ENCODE data around the gene PIP4P1.
"Not testable (repeated sequence)": the region's sequence is repeated elsewhere in the genome, so short reads cannot be mapped to it uniquely, and the experiment has no call there.

Gene PIP4P1

DNA sequence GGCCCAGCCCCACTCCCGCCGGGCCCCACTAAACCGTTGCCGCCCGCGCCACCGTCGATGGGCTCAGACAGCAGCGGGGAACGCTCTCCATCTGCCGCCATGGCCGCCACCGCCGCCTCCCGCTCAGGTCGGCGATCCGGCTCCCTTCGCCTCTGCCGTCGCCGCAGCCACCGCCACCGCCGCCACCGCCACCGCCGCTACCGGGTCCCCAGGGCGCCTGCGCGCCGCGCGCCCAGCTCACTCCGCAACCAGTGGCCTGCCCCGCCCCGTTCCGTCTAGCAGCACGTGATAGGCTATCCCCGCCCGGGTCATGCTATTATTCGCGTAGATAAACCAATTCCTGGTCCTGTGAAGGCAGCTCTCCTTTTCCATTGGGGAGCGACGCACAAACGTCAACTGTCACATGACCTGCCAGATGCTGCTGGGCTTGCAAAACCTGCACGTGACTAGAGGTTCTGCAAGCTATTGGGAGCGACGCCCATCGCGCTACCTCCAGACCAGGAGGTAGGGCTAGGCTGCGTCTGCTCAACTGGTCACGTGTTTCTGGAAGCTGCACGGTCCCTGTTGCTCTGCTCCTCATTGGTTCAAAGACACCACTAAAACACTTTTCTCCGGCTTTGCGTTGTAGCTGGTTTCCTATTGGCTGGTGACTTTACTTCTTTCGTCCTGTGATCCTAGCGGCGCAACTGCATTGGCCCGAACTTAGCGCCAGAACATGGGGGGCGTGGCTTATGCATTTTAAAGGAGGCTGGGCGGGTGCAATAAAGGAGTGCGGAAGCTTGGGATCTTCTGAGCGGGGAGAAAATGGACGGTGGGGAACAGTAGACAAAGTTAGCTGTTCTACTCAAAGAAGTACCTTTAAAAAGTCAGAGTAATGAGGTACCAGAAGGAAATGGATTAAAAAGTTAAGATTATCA lies at the start of gene PIP4P1:
TSS of gene PIP4P1 (minus strand) at position 210 of the 917 bp plus-strand sequence. CDS start at position 101, 109 bp downstream.
- H3K27ac Mint-ChIP-seq, result peak within 1 kb of the TSS; percentile 98
- ATAC-seq (ENCODE audit: low read depth) (peak; percentile 72), DNase-seq (ENCODE audit: low spot score in 2 of 2) (peak; percentile 95 to 98)
- H3K27me3 Mint-ChIP-seq, result no peaks in the 10 kb centered on the region
- H3K9me3 Mint-ChIP-seq, result no peaks in the 10 kb centered on the region
- peak within 1 kb of the TSS; percentile 91 for H3K4me3 Mint-ChIP-seq
- H3K36me3 Mint-ChIP-seq, result peaks cover 11% of the 10 kb centered on the region
- peaks cover 19% of the 10 kb centered on the region for H3K4me1 Mint-ChIP-seq

DNA sequence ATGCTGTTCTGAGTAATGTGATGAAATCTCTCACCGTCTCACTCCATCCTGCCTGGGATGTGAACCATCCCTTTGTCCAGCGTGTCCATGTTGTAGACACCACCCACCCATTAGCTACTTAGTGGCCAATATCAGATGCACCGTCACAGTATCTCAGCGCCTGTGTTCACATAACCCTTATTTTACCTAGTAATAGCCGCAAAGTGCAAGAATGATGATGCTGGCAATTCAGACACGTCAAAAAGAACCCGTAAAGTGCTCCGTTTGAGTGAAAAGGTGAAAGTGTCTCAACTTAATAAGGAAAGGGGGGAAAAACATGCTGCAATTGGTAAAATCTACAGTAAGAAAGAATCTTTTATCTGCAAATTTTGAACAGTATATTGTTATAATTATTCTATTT lies 47.1 kb upstream of the PIP4P1 start:
- no peak for ATAC-seq (ENCODE audit: low read depth)
- no peaks in the 10 kb centered on the region for H3K36me3 Mint-ChIP-seq
- DNase-seq (ENCODE audit: low spot score in 2 of 2), result no peak
- peaks cover 24% of the 10 kb centered on the region for H3K4me1 Mint-ChIP-seq
- peaks cover 1% of the 10 kb centered on the region for H3K27me3 Mint-ChIP-seq
- H3K27ac Mint-ChIP-seq, result no peak overlapping the region
- H3K4me3 Mint-ChIP-seq, result no peak overlapping the region
- no peaks in the 10 kb centered on the region for H3K9me3 Mint-ChIP-seq

DNA sequence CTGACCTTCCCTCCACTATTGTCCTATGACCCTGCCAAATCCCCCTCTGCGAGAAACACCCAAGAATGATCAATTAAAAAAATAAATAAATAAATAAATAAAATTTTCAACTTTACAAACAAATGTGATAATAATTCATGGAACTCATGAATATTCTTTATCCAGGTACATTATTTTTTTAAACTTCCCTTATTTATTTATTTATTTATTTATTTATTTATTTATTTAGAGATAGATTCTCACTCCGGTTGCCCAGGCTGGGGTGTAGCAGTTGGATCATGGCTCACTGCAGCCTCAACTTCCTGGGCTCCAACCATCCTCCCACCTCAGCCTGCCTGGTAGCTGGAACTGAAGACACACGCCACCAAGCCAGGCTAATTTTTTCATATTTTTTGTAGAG lies 46.3 kb upstream of the PIP4P1 start:
- H3K27ac Mint-ChIP-seq; H3K4me3 Mint-ChIP-seq; H3K9me3 Mint-ChIP-seq; ATAC-seq (ENCODE audit: low read depth); H3K27me3 Mint-ChIP-seq; H3K36me3 Mint-ChIP-seq; DNase-seq (ENCODE audit: low spot score in 2 of 2): not testable (repeated sequence)
- peaks cover 21% of the 10 kb centered on the region for H3K4me1 Mint-ChIP-seq

DNA sequence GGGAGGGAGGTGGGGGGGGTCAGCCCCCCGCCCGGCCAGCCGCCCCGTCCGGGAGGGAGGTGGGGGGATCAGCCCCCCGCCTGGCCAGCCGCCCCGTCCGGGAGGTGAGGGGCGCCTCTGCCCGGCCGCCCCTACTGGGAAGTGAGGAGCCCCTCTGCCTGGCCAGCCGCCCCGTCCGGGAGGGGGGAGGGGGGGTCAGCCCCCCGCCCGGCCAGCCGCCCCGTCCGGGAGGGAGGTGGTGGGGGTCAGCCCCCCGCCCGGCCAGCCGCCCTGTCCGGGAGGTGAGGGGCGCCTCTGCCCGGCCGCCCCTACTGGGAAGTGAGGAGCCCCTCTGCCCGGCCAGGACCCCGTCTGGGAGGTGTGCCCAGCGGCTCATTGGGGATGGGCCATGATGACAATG lies 45.5 kb upstream of the PIP4P1 start:
- H3K36me3 Mint-ChIP-seq; H3K27me3 Mint-ChIP-seq; ATAC-seq (ENCODE audit: low read depth); DNase-seq (ENCODE audit: low spot score in 2 of 2); H3K4me3 Mint-ChIP-seq; H3K27ac Mint-ChIP-seq; H3K9me3 Mint-ChIP-seq: not testable (repeated sequence)
- H3K4me1 Mint-ChIP-seq, result peaks cover 13% of the 10 kb centered on the region

DNA sequence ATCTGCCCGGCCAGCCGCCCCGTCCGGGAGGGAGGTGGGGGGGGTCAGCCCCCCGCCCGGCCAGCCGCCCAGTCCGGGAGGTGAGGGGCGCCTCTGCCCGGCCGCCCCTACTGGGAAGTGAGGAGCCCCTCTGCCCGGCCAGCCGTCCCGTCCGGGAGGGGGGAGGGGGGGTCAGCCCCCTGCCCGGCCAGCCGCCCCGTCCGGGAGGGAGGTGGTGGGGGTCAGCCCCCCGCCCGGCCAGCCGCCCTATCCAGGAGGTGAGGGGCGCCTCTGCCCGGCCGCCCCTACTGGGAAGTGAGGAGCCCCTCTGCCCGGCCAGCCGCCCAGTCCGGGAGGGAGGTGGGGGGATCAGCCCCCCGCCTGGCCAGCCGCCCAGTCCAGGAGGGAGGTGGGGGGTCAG lies 45.0 kb upstream of the PIP4P1 start:
- not testable (repeated sequence) for H3K9me3 Mint-ChIP-seq; H3K27me3 Mint-ChIP-seq; H3K36me3 Mint-ChIP-seq; H3K4me3 Mint-ChIP-seq; H3K27ac Mint-ChIP-seq; DNase-seq (ENCODE audit: low spot score in 2 of 2); ATAC-seq (ENCODE audit: low read depth)
- H3K4me1 Mint-ChIP-seq, result peaks cover 10% of the 10 kb centered on the region

DNA sequence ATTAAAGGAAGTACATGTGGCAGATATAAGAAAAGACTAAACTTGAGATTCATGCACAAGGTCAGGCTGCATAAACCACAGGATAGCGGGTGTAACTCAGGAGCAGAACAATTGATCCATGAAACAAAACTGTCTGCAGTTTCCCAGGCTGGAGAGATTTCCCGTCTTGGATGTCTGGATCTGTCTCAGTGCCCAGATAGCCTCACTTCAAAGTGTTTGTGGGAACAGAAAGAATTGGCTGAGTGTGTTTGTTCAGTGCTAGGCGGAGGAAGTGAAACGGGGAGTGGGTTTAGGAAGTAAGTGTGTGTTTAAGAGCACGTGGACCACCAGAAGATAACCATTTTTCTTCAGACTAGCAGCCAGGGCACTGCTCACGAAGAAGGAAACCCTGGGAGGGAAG lies 42.7 kb upstream of the PIP4P1 start:
- Mint-ChIP-seq H3K27ac (no peak overlapping the region), H3K9me3 (no peaks in the 10 kb centered on the region), H3K36me3 (no peaks in the 10 kb centered on the region), H3K4me3 (peak overlapping the region; percentile 2), H3K27me3 (peaks cover 1% of the 10 kb centered on the region), H3K4me1 (peaks cover 8% of the 10 kb centered on the region)
- DNase-seq (ENCODE audit: low spot score in 2 of 2) (no peak), ATAC-seq (ENCODE audit: low read depth) (peak; percentile 50)

DNA sequence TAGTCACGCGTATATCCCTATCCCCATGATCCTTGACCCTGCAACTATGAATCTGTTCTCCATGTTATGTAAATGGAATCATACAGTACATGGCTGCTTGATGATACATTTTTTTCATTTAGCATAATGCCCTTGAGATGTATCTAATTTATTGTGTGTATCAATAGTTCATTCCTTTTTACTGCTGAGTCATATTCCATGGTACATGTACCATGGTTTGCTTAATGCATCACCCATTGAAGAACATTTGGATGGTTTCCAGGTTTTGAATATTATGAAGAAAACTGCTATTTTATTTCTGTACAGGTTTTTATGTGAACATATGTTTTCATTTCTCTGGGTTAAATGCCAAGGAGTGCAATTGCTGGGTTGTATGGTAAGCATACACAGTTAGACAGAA lies 40.1 kb upstream of the PIP4P1 start:
- Mint-ChIP-seq H3K36me3 (no peaks in the 10 kb centered on the region), H3K4me1 (peaks cover 8% of the 10 kb centered on the region), H3K4me3 (no peak overlapping the region), H3K27me3 (no peaks in the 10 kb centered on the region), H3K9me3 (no peaks in the 10 kb centered on the region), H3K27ac (no peak overlapping the region)
- no peak for DNase-seq (ENCODE audit: low spot score in 2 of 2)
- ATAC-seq (ENCODE audit: low read depth), result no peak

DNA sequence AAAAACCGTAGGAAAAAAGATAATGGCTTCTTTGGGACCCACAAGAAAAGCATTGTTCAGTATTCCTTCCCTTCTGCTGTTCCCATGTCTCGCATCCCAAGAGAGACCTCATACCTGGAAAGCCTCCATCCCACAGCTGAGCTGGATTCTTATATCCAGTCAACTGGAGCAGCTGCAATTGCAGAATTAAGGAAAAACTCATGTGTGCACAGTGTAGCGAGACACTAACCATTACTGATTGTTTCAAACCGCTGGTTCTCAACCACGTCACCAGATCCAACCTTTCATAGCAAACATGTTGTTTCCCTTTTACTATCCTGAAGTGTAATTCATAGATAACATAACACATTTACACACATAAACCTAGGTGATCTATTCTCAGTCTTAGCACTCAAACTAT lies 38.6 kb upstream of the PIP4P1 start:
- Mint-ChIP-seq H3K36me3 (no peaks in the 10 kb centered on the region), H3K27me3 (no peaks in the 10 kb centered on the region)

DNA sequence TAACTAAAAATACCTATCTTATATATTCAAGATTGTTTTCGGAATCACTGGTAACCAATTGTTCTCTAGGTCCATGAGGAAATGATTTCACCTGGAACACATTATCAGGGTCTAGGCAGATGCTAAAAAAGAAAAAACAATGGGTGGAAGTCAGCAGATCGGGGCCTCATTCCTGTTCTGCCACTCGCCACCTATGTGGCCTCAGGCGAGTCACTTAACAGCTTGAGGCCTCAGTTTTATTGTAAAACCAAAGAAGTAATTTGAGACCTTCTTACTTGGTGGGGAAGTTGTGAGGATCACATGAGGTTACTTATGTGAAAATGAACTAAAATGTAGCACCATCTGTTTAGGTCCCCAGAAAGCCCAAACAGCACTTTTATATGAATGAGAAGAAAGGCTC lies 37.9 kb upstream of the PIP4P1 start:
- Mint-ChIP-seq H3K27ac (no peak overlapping the region), H3K4me1 (peaks cover 19% of the 10 kb centered on the region), H3K4me3 (no peak overlapping the region), H3K27me3 (no peaks in the 10 kb centered on the region), H3K9me3 (peaks cover 1% of the 10 kb centered on the region), H3K36me3 (no peaks in the 10 kb centered on the region)
- DNase-seq (ENCODE audit: low spot score in 2 of 2), result no peak
- no peak for ATAC-seq (ENCODE audit: low read depth)

More for the DNA sequence above, 38.6 kb upstream of the PIP4P1 start:
- Mint-ChIP-seq H3K4me3 (no peak overlapping the region), H3K4me1 (peaks cover 19% of the 10 kb centered on the region), H3K9me3 (peaks cover 1% of the 10 kb centered on the region), H3K27ac (no peak overlapping the region)
- ATAC-seq (ENCODE audit: low read depth) (no peak), DNase-seq (ENCODE audit: low spot score in 2 of 2) (no peak)

DNA sequence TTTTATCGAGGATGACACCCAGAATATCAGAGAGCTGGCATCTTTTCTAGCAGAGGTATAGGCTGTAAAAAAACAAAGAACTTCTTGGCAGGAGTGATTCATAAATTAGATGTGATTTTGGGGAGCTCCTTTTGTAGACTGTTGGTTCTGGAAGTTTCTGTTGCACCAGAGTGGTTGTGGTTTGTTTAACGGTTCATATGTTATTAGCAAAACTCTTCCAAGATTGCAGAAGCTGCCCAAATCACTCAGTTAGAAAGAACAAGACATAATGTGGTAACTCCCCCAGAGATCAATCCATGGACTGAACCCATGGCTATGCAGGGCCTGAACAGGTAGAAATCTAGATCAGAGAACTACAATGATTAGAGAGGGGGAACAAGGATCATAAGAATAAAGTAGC lies 37.4 kb upstream of the PIP4P1 start:
- Mint-ChIP-seq H3K4me3 (no peak overlapping the region), H3K4me1 (peaks cover 17% of the 10 kb centered on the region), H3K27ac (no peak overlapping the region), H3K9me3 (peaks cover 1% of the 10 kb centered on the region), H3K36me3 (no peaks in the 10 kb centered on the region), H3K27me3 (no peaks in the 10 kb centered on the region)
- DNase-seq (ENCODE audit: low spot score in 2 of 2), result no peak
- ATAC-seq (ENCODE audit: low read depth), result no peak

DNA sequence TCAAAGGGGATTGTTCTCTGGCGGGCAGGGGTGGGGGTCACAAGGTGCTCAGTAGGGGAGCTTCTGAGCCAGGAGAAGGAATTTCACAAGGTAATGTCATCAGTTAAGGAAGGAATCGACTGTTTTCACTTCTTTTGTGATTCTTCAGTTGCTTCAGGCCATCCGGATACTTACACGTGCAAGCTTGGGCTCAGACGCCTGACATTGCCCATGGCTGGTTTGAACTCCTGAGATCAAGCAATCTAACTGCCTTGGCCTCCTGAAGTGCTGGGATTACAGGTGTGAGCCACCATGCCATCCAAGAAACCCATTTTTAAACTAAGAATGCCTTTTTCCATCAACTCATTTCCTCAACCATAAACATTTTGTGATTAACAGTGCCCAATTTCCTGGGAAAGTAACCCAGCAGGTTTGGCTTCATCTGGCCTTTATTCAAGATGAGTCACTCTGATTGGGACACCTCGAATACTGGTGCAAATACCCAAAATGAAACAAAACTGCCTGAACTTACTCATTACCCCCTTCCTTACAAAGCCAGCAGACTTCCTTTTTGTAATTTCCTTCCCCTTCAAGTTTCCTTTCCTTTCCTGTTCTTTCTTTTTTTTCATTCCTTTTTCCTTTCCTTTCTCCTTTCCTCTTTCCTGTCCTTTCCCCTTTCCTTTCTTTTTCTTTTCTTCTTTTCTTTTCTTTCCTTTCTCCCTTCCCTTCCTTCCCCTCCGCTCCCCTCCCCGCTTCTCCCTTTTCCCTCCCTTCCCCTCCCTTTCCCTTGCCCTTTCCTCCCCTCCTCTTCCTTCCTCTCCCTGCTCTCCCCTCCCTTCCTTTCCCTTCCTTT lies 33.9 kb upstream of the PIP4P1 start:
- Mint-ChIP-seq H3K4me3 (no peak overlapping the region), H3K36me3 (no peaks in the 10 kb centered on the region), H3K9me3 (peaks cover 1% of the 10 kb centered on the region), H3K27me3 (no peaks in the 10 kb centered on the region), H3K4me1 (peaks cover 30% of the 10 kb centered on the region), H3K27ac (no peak overlapping the region)
- ATAC-seq (ENCODE audit: low read depth) (no peak), DNase-seq (ENCODE audit: low spot score in 2 of 2) (no peak)

DNA sequence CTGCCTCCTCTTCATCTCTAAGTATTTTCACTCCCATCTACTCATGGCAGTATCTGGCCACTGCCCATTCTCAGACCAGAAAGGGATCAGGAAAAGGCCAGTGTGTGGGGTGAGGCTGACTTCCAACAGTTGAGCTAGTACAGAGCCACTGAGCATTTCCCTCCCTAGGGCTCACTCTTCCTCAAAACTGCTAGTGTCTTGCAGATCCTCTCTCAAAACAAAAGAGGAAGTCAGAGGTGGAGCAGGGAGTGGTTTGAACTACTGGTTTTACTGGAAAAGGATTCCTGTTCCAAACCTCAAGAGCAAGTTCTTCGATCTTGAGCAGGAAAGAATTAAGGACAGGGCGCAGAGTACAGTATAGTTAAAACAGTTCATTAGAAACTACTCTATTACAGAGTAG lies 32.4 kb upstream of the PIP4P1 start:
- peak overlapping the region; percentile 62 for H3K27ac Mint-ChIP-seq

DNA sequence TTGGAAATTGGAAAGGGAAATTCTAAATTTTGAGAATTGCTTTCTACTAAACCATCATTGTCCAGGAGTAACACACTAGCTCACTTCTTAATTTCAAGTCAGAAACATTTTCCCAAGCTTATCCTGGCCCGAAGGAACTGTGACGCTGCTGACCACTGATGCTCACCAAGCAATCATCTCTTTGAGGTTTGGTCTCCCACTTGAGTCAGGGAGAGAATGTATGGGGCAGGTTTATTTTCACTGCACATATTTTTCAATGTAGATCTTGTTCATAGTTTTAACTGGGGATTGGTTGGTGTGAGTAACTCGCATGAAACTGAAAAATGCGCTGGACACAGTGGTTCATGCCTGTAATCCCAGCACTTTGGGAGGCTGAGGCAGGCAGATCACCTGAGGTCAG lies 31.3 kb upstream of the PIP4P1 start:
- ATAC-seq (ENCODE audit: low read depth), result no peak
- H3K36me3 Mint-ChIP-seq, result no peaks in the 10 kb centered on the region
- H3K27me3 Mint-ChIP-seq, result no peaks in the 10 kb centered on the region
- H3K9me3 Mint-ChIP-seq, result peaks cover 1% of the 10 kb centered on the region
- H3K4me1 Mint-ChIP-seq, result peaks cover 41% of the 10 kb centered on the region
- H3K4me3 Mint-ChIP-seq, result no peak overlapping the region
- no peak overlapping the region for H3K27ac Mint-ChIP-seq
- DNase-seq (ENCODE audit: low spot score in 2 of 2), result no peak

More for the DNA sequence above, 32.4 kb upstream of the PIP4P1 start:
- Mint-ChIP-seq H3K9me3 (peaks cover 1% of the 10 kb centered on the region), H3K4me3 (no peak overlapping the region), H3K4me1 (peaks cover 38% of the 10 kb centered on the region), H3K27me3 (no peaks in the 10 kb centered on the region), H3K36me3 (no peaks in the 10 kb centered on the region)
- DNase-seq (ENCODE audit: low spot score in 2 of 2) (no peak), ATAC-seq (ENCODE audit: low read depth) (peak; percentile 23)

DNA sequence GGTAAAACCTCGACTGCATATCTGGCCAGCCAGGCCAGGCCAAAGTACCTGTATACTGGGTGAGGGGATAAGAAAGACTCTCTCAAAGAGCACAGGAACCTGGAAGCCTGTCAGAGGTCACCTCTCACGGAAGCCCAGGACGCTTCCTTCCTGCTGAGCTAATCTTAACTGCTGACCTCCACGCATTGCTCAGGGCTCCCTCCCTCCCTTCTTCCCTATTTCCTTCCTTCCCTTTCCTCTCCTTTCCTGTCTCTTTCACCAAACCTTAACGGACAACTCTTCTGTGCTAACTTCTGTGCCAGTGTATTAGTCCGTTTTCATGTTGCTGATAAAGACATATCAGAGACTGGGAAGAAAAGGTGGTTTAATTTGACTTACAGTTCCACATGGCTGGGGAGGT lies 29.3 kb upstream of the PIP4P1 start:
- no peaks in the 10 kb centered on the region for H3K36me3 Mint-ChIP-seq
- H3K4me3 Mint-ChIP-seq, result peak overlapping the region; percentile 59
- peaks cover under 1% of the 10 kb centered on the region for H3K9me3 Mint-ChIP-seq
- peaks cover 43% of the 10 kb centered on the region for H3K4me1 Mint-ChIP-seq
- DNase-seq (ENCODE audit: low spot score in 2 of 2), result no peak
- ATAC-seq (ENCODE audit: low read depth), result no peak
- H3K27ac Mint-ChIP-seq, result peak overlapping the region; percentile 40
- H3K27me3 Mint-ChIP-seq, result no peaks in the 10 kb centered on the region
